ENCODE data around the gene TRAPPC6A.

GRCh38 chr19:45218426-45218825, 40.4 kb upstream of the TRAPPC6A start:
- TF ChIP-seq MAFK (IDR thresholded peaks at IDR 0.05; ENCODE audit: low read depth, low read length) (no peak), POLR2A (IDR thresholded peaks at IDR 0.05; ENCODE audit: low read depth, low read length) (no peak), USF2 (IDR thresholded peaks at IDR 0.05; ENCODE audit: low read depth, low read length) (no peak), BHLHE40 (IDR thresholded peaks at IDR 0.05; ENCODE audit: low read depth, low read length) (no peak), CTCF (conservative IDR thresholded peaks at IDR 0.05; ENCODE audit: low read depth, low read length) (no peak), CEBPB (IDR thresholded peaks at IDR 0.05; ENCODE audit: low read depth, low read length) (no peak), SMC3 (IDR thresholded peaks at IDR 0.05; ENCODE audit: low read depth, low read length) (no peak), MXI1 (IDR thresholded peaks at IDR 0.05; ENCODE audit: borderline replicate concordance, low read depth, low read length) (no peak), NFE2L2 (IDR thresholded peaks at IDR 0.05; ENCODE audit: low read depth, low read length) (no peak), ELK1 (IDR thresholded peaks at IDR 0.05; ENCODE audit: borderline replicate concordance, low read depth, low read length) (no peak), RCOR1 (IDR thresholded peaks at IDR 0.05; ENCODE audit: insufficient replicate concordance, low read length) (no peak), FOS (IDR thresholded peaks at IDR 0.05; ENCODE audit: low read depth, low read length) (no peak), RAD21 (IDR thresholded peaks at IDR 0.05; ENCODE audit: low read length) (no peak)

Data from IMR-90 (cell line).